ENCODE data around the gene DDR2.

- no peak for TF ChIP-seq SUZ12 (IDR thresholded peaks at IDR 0.05)
- no peak for TF ChIP-seq CTBP1 (IDR thresholded peaks at IDR 0.05; ENCODE audit: borderline replicate concordance)
- no peak for TF ChIP-seq FOXM1 (IDR thresholded peaks at IDR 0.05; ENCODE audit: borderline replicate concordance)
- TF ChIP-seq SP1 (IDR thresholded peaks at IDR 0.05) = no peak
- TF ChIP-seq FOXK2 (IDR thresholded peaks at IDR 0.05) = no peak
- no peak for TF ChIP-seq NFRKB (IDR thresholded peaks at IDR 0.05)
- TF ChIP-seq BHLHE40 (IDR thresholded peaks at IDR 0.05; ENCODE audit: borderline replicate concordance) = no peak
- TF ChIP-seq HDGF (IDR thresholded peaks at IDR 0.05; ENCODE audit: borderline replicate concordance) = no peak
- TF ChIP-seq LEF1 (IDR thresholded peaks at IDR 0.05; ENCODE audit: borderline replicate concordance) = no peak
Measured at GRCh38 chr1:162724583-162725120, 92.4 kb downstream of the DDR2 start.

Measured in HEK293T (cell line).